H1 (cell line): ENCODE data around the gene ADGRL3. TPM values are rescaled to one million over a fixed set of nuclear protein-coding genes. Genes with fewer than 3 reads are reported as not detected.

Experiments used
- CTCF ChIA-PET: fragments of 300-600 bp; sonication (Branson Sonifier 250); formaldehyde crosslinking; loops from one replicate; lab custom pipeline; 2021; ENCODE audit not compliant: partially characterized antibody; lab: Charles Lee
- POLR2A ChIA-PET: fragments of 300-600 bp; sonication (Branson Sonifier 250); formaldehyde crosslinking; loops from one replicate; lab custom pipeline; 2021; ENCODE audit warnings: inconsistent platforms; ENCODE audit not compliant: partially characterized antibody; lab: Charles Lee
- DNase-seq, 2 experiments: peaks; one replicate each; pipeline versions ENCODE4 v3.0.0 to v3.0.0-alpha.2; 2010 to 2022; ENCODE audit warnings: low spot score in 2 of 2, low read depth in 1 of 2, mixed read lengths in 1 of 2
- FAIRE-seq: peaks from 2 replicates; lab custom pipeline; 2011; peaks lifted over from hg19 to GRCh38; lab: Jason Lieb, UNC
- H2AFZ ChIP-seq: 2 replicates; pipeline ENCODE4 v1.8.1; 2012; ENCODE audit warnings: low read length, inconsistent platforms
- H2AK5ac ChIP-seq: 2 replicates; pipeline ENCODE4 v1.6.1; 2013; ENCODE audit warnings: low read depth, low read length
- H2BK120ac ChIP-seq: replicated peaks from 2 replicates; pipeline ENCODE3; 2013; ENCODE audit warnings: low read depth, low read length, inconsistent platforms
- H2BK12ac ChIP-seq: 2 replicates; pipeline ENCODE4 v1.6.1; 2013; ENCODE audit warnings: low read depth, low read length
- H2BK15ac ChIP-seq: 2 replicates; pipeline ENCODE4 v1.6.1; 2013; ENCODE audit warnings: low read length
- H2BK20ac ChIP-seq: 2 replicates; pipeline ENCODE4 v1.6.1; 2013; ENCODE audit warnings: low read length
- H2BK5ac ChIP-seq: 2 replicates; pipeline ENCODE4 v1.6.1; 2013; ENCODE audit warnings: low read depth, low read length
- H3K14ac ChIP-seq: 2 replicates; pipeline ENCODE4 v1.6.1; 2013; ENCODE audit warnings: inconsistent platforms; ENCODE audit not compliant: insufficient read length
- H3K18ac ChIP-seq: 2 replicates; pipeline ENCODE4 v1.6.1; 2013; ENCODE audit warnings: low read length; ENCODE audit errors: extremely low read depth
- H3K23ac ChIP-seq: 2 replicates; pipeline ENCODE4 v1.6.1; 2013; ENCODE audit warnings: inconsistent platforms; ENCODE audit not compliant: insufficient read length
- H3K23me2 ChIP-seq: 2 replicates; pipeline ENCODE4 v1.6.1; 2013; ENCODE audit warnings: low read depth, low read length
- H3K27ac ChIP-seq: 2 replicates; pipeline ENCODE4 v1.6.1; 2011; ENCODE audit warnings: low read depth, low read length, inconsistent platforms
- H3K27me3 ChIP-seq, 4 experiments: replicated peaks in 1 of 4; 1 replicate in 1 of 4; 2 replicates in 3 of 4; pipeline versions ENCODE4 v1.6.1 to v1.8.1; 2011 to 2013; ENCODE audit warnings: low read length in 3 of 4, mild to moderate bottlenecking in 3 of 4, inconsistent platforms in 2 of 4, mixed read lengths in 2 of 4, moderate library complexity in 1 of 4; ENCODE audit not compliant: control insufficient read depth in 3 of 4, insufficient read depth in 3 of 4; ENCODE audit errors: extremely low read depth in 1 of 4
- H3K36me3 ChIP-seq, 4 experiments: 2 replicates each; pipeline versions ENCODE4 v1.6.1 to v1.8.1; 2011 to 2013; ENCODE audit warnings: mild to moderate bottlenecking in 4 of 4, low read length in 3 of 4, moderate library complexity in 2 of 4, control low read depth in 1 of 4, inconsistent platforms in 1 of 4; ENCODE audit not compliant: insufficient read depth in 4 of 4, control insufficient read depth in 2 of 4
- H3K4ac ChIP-seq: replicated peaks from 2 replicates; pipeline ENCODE3; 2013; ENCODE audit warnings: low read length, low read depth, mixed read lengths, inconsistent platforms; ENCODE audit not compliant: insufficient read length
- H3K4me1 ChIP-seq, 4 experiments: replicated peaks in 1 of 4; 1 replicate in 1 of 4; 2 replicates in 3 of 4; pipeline versions ENCODE4 v1.6.1 to v1.8.1; 2011 to 2013; ENCODE audit warnings: low read length in 3 of 4, inconsistent platforms in 2 of 4, mixed read lengths in 1 of 4; ENCODE audit not compliant: insufficient read depth in 4 of 4, control insufficient read depth in 3 of 4
- H3K4me2 ChIP-seq, 2 experiments: 2 replicates each; pipeline versions ENCODE4 v1.6.1 to v1.8.1; 2011 to 2013; ENCODE audit warnings: low read depth in 2 of 2, low read length in 2 of 2, control low read depth in 1 of 2, inconsistent platforms in 1 of 2, mild to moderate bottlenecking in 1 of 2; ENCODE audit not compliant: insufficient read depth in 1 of 2
- H3K4me3 ChIP-seq, 4 experiments: fragments of 200-600, 300-600 bp in 1 of 4; sonication (generic), shearing (Covaris generic), sonication (Bioruptor Twin) in 1 of 4; 2 replicates each; pipeline versions ENCODE4 v1.5.1 to v1.8.1; 2011 to 2016; ENCODE audit warnings: low read length in 4 of 4, low read depth in 3 of 4, control low read depth in 2 of 4, inconsistent platforms in 2 of 4, mild to moderate bottlenecking in 2 of 4, mixed read lengths in 1 of 4, moderate library complexity in 1 of 4; ENCODE audit not compliant: insufficient read depth in 2 of 4; ENCODE audit errors: extremely low read depth in 1 of 4
- H3K56ac ChIP-seq: replicated peaks from 2 replicates; pipeline ENCODE3; 2013; ENCODE audit warnings: low read depth, mild to moderate bottlenecking, mixed read lengths, low read length, inconsistent platforms; ENCODE audit not compliant: insufficient read length
- H3K79me1 ChIP-seq: 2 replicates; pipeline ENCODE4 v1.6.1; 2013; ENCODE audit warnings: low read depth, low read length, control low read depth
- H3K79me2 ChIP-seq, 2 experiments: 2 replicates each; pipeline versions ENCODE4 v1.6.1 to v1.8.1; 2012 to 2013; ENCODE audit warnings: low read length in 2 of 2, mild to moderate bottlenecking in 2 of 2, inconsistent platforms in 1 of 2; ENCODE audit not compliant: insufficient read depth in 2 of 2, control insufficient read depth in 1 of 2
- H3K9ac ChIP-seq, 4 experiments: replicated peaks in 1 of 4; 1 replicate in 1 of 4; 2 replicates in 3 of 4; pipeline versions ENCODE4 v1.6.1 to v1.8.1; 2011 to 2013; ENCODE audit warnings: low read depth in 3 of 4, low read length in 3 of 4, control low read depth in 2 of 4, mild to moderate bottlenecking in 2 of 4, moderate library complexity in 2 of 4, inconsistent platforms in 1 of 4; ENCODE audit errors: extremely low read depth in 1 of 4
- H3K9me3 ChIP-seq, 2 experiments: 2 replicates each; pipeline versions ENCODE4 v1.6.1 to v1.8.1; 2012 to 2013; ENCODE audit warnings: mild to moderate bottlenecking in 2 of 2, moderate library complexity in 2 of 2, control low read depth in 1 of 2, inconsistent platforms in 1 of 2, low read depth in 1 of 2, low read length in 1 of 2, mixed read lengths in 1 of 2; ENCODE audit not compliant: insufficient read depth in 2 of 2
- H4K20me1 ChIP-seq, 2 experiments: replicated peaks in 1 of 2; 2 replicates each; pipeline versions ENCODE3 to v1.8.1; 2011 to 2013; ENCODE audit warnings: inconsistent platforms in 2 of 2, low read length in 2 of 2, mild to moderate bottlenecking in 1 of 2; ENCODE audit not compliant: insufficient read depth in 2 of 2, control insufficient read depth in 1 of 2
- H4K5ac ChIP-seq: 2 replicates; pipeline ENCODE4 v1.6.1; 2013; ENCODE audit warnings: low read length, low read depth, mixed read lengths, inconsistent platforms; ENCODE audit not compliant: insufficient read length
- H4K8ac ChIP-seq: 2 replicates; pipeline ENCODE4 v1.8.0; 2013; ENCODE audit warnings: mild to moderate bottlenecking, moderate library complexity, low read length, inconsistent platforms; ENCODE audit not compliant: insufficient read depth; ENCODE audit errors: extremely low read depth
- H4K91ac ChIP-seq: replicated peaks from 2 replicates; pipeline ENCODE3; 2013; ENCODE audit warnings: low read length, mixed read lengths, inconsistent platforms; ENCODE audit not compliant: insufficient read length
- WGBS, 2 experiments: shearing (Covaris generic) in 1 of 2; methylation state at CpG; one replicate each; pipeline versions ENCODE4 v1.1.6 to v1.1.7; 2013 to 2015; ENCODE audit warnings: low lambda C conversion rate in 2 of 2, mixed read lengths in 2 of 2, inconsistent platforms in 1 of 2, low coverage in 1 of 2, missing lambda C conversion rate in 1 of 2; ENCODE audit not compliant: insufficient replicate concordance in 2 of 2, insufficient coverage in 1 of 2, insufficient read length in 1 of 2; ENCODE audit errors: extremely low coverage in 1 of 2, missing lambda C conversion rate in 1 of 2; 5-methylcytosine and 5-hydroxymethylcytosine counted together
- polyA plus RNA-seq, 7 experiments: library from polyadenylated mRNA; depleted of rRNA in 3 of 7; stranded (reverse) in 5 of 7; unstranded in 2 of 7; fragments of >200 nt in 5 of 7; fragments of 200-250 nt in 2 of 7; gene quantifications; 1 replicate in 5 of 7; 2 replicates in 1 of 7; 4 replicates in 1 of 7; pipeline versions ENCODE4 v1.2.1 to v1.2.3, GENCODE V29; 2011 to 2013; ENCODE audit warnings: missing spikeins in 2 of 7, mixed read lengths in 2 of 7
- total RNA-seq: library from RNA; stranded (reverse); fragmentation: NEBNext Ultra II Directional; extraction: Animal tissue kit (Norgen Biotek cat#: 25700); gene quantifications from 2 replicates; pipeline ENCODE4 v1.2.1, GENCODE V29; 2021
- TF ChIP-seq, protein P1 (sequence below): IDR thresholded peaks from 2 replicates; pipeline ENCODE4 v1.6.1; 2012; ENCODE audit warnings: low read length, inconsistent platforms

The ADGRL3 gene
- total and polyA plus RNA-seq, 2 of the 8 experiments (the other 6 are each of a cell fraction or from before 2014, with no cell fraction given): 6.6 to 13.0 TPM

GRCh38 chr4:61628727-61629126 is 428.6 kb downstream of the ADGRL3 start:
- Histone ChIP-seq H3K79me1 (no peaks in the 10 kb centered on the region), H3K4ac (no peak overlapping the region), H4K8ac (no peak overlapping the region), H2BK15ac (no peak overlapping the region), H2BK120ac (no peak overlapping the region), H4K20me1 (no peaks in the 10 kb centered on the region), H3K27me3 (peaks cover 0 to 1% (median 0%) of the 10 kb centered on the region in 4 experiments; a peak in 1 of 7 replicates), H2BK20ac (no peak overlapping the region), H3K79me2 (no peaks in the 10 kb centered on the region), H3K14ac (no peak overlapping the region), H2AK5ac (no peak overlapping the region), H3K23me2 (no peaks in the 10 kb centered on the region), H3K23ac (no peak overlapping the region), H2BK5ac (no peak overlapping the region), H3K56ac (no peak overlapping the region), H3K4me3 (no peak overlapping the region), H3K9me3 (no peaks in the 10 kb centered on the region), H3K4me1 (no peaks in the 10 kb centered on the region), H3K18ac (no peak overlapping the region), H4K91ac (no peak overlapping the region), H3K36me3 (no peaks in the 10 kb centered on the region)
- DNase-seq: no peak
- CTCF ChIA-PET: interaction anchor here (1.1 to 1.4 kb wide), 2 partner anchors 10 to 17 kb away, joined by 3 to 4 read pairs; no protein-coding TSS in a partner anchor
- 88% methylated on average over 1 of the region's 1 CpG; no CpG with 5 or more reads in 1 of the 2 experiments for WGBS, 2 experiments
- POLR2A ChIA-PET: no interaction called here
- no peak for FAIRE-seq
- TF ChIP-seq, protein P1, sequence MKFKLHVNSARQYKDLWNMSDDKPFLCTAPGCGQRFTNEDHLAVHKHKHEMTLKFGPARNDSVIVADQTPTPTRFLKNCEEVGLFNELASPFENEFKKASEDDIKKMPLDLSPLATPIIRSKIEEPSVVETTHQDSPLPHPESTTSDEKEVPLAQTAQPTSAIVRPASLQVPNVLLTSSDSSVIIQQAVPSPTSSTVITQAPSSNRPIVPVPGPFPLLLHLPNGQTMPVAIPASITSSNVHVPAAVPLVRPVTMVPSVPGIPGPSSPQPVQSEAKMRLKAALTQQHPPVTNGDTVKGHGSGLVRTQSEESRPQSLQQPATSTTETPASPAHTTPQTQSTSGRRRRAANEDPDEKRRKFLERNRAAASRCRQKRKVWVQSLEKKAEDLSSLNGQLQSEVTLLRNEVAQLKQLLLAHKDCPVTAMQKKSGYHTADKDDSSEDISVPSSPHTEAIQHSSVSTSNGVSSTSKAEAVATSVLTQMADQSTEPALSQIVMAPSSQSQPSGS: no peak
- TF ChIP-seq, all 59 proteins: peak for 0
- Histone ChIP-seq H3K4me2 (no peak overlapping the region), H2BK12ac (no peak overlapping the region), H2AFZ (no peak overlapping the region), H3K27ac (no peak overlapping the region), H3K9ac (no peak overlapping the region), H4K5ac (no peak overlapping the region)
